GM19240 (cell line): Measurements from ENCODE around the gene FOXG1.

Source experiments
- DNase-seq: peaks from one replicate; pipeline ENCODE4 v3.0.0; 2011; ENCODE audit warnings: low spot score; ENCODE audit not compliant: insufficient read length

The FOXG1 gene

GRCh38 chr14:28774764-28775735 is 8.5 kb downstream of the FOXG1 start:
- DNase-seq, result no peak

GRCh38 chr14:28776482-28777266 is 10.1 kb downstream of the FOXG1 start:
- no peak for DNase-seq

GRCh38 chr14:28777471-28778137 is 11.0 kb downstream of the FOXG1 start:
- no peak for DNase-seq

GRCh38 chr14:28778138-28779117 is 11.8 kb downstream of the FOXG1 start:
- no peak for DNase-seq

- DNase-seq, result no peak
Observed at GRCh38 chr14:28779456-28779855, 12.9 kb downstream of the FOXG1 start.

- DNase-seq, result no peak
Observed at GRCh38 chr14:28780843-28781820, 14.5 kb downstream of the FOXG1 start.

- no peak for DNase-seq
Observed at GRCh38 chr14:28782301-28782700, 15.7 kb downstream of the FOXG1 start.

- no peak for DNase-seq
Observed at GRCh38 chr14:28783664-28784063, 17.1 kb downstream of the FOXG1 start.

GRCh38 chr14:28784096-28785048 is 17.8 kb downstream of the FOXG1 start:
- DNase-seq, result no peak

- DNase-seq, result no peak
Observed at GRCh38 chr14:28785096-28785952, 18.7 kb downstream of the FOXG1 start.

GRCh38 chr14:28807518-28807917 is 40.9 kb downstream of the FOXG1 start:
- no peak for DNase-seq

GRCh38 chr14:28813810-28814209 is 47.2 kb downstream of the FOXG1 start:
- DNase-seq, result no peak
